ENCODE measurements around the gene COL5A3.

GRCh38 chr19:10021446-10021845 lies 11.1 kb upstream of the COL5A3 start:
- TF ChIP-seq CTCF (IDR thresholded peaks at IDR 0.05), result no peak
- no peak for TF ChIP-seq POLR2A (IDR thresholded peaks at IDR 0.05)

Data from prostate gland (tissue), 2 donors.